ENCODE data around the gene MYO9A.

The MYO9A gene

DNA sequence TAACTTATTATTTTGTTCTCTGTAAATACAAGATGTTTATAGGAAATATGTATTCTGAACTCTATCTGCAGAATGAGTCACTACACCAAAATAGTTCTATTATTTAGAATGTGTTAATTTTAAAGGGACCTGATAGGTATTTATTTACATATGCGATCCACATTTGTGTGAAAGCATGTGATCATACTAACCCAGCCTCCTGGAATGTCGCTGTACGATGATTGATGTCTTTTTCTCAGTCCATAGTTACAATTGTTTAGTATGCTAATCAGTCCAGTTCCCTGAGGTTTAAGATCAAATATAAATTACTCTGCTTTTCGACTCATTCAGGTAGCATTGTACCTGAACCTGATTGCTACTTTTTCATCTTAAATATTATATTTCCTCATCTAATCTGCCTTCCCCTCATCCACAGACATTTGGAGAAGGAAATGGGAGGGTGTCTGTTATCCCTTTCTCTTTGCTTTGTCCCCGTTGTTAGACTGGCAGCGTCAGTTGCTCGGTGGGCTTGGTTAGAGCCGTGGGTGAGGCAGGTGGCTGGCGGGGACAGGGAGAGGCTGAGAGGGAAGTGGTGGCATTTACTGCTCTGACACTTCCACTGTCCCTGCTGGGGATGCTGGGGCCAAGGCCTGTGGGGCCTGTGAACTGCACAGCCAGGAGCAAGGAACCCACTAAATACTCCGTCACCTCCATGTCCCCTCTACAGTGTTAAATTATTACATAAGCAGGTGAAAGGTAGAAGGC, 335.4 kb downstream of the MYO9A start:
- ChIA-PET CTCF (interaction anchor here (2.7 kb wide), 1 partner anchor 11 kb away, joined by 15 read pairs; no protein-coding TSS in a partner anchor), POLR2A (no interaction called here)
- WGBS (ENCODE audit: insufficient coverage), result 80% methylated on average over 4 of the region's 10 CpGs
- DNase-seq, result no peak
- no peak overlapping the region for H3K27ac ChIP-seq (ENCODE audit: insufficient read depth in 1 of 2, low read depth in 1 of 2, low read length in 2 of 2, poor library complexity in 1 of 2, severe bottlenecking in 2 of 2)
- H3K4me1 ChIP-seq (ENCODE audit: control extremely low read depth in 1 of 4, control insufficient read depth in 4 of 4, insufficient read depth in 4 of 4, low read length in 3 of 4), result no peaks in the 10 kb centered on the region
- H3K4me3 ChIP-seq (ENCODE audit: control insufficient read depth in 1 of 7, extremely low read depth in 1 of 7, insufficient read depth in 4 of 7, low read depth in 2 of 7, low read length in 6 of 7), result no peak overlapping the region
- H3K27me3 ChIP-seq (replicated peaks in 2 of 5; ENCODE audit: control insufficient read depth in 4 of 5, insufficient read depth in 5 of 5, low read length in 4 of 5), result no peaks in the 10 kb centered on the region
- no peaks in the 10 kb centered on the region for H3K36me3 ChIP-seq (ENCODE audit: control insufficient read depth in 4 of 4, insufficient read depth in 4 of 4, low read length in 3 of 4)
- no peaks in the 10 kb centered on the region for H3K9me3 ChIP-seq (ENCODE audit: control extremely low read depth in 1 of 5, control insufficient read depth in 4 of 5, insufficient read depth in 2 of 5, low read depth in 1 of 5, low read length in 4 of 5)

DNA sequence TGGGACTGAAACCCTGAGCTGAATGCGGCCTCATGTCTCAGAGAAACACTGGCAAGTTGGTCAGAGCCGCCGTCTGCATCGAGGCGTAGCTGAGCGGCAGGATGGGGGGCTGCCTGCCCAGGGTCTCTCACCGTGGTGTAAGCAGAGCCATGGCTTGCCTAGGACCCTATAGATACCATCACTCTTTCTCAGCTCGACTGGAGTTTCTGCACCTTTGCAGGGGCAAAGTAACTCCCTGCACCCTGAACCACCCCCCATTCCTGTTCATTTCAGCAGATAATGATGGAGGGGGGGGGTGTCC, 336.0 kb downstream of the MYO9A start:
- WGBS (ENCODE audit: insufficient coverage), result 96% methylated on average over 7 of the region's 8 CpGs

DNA sequence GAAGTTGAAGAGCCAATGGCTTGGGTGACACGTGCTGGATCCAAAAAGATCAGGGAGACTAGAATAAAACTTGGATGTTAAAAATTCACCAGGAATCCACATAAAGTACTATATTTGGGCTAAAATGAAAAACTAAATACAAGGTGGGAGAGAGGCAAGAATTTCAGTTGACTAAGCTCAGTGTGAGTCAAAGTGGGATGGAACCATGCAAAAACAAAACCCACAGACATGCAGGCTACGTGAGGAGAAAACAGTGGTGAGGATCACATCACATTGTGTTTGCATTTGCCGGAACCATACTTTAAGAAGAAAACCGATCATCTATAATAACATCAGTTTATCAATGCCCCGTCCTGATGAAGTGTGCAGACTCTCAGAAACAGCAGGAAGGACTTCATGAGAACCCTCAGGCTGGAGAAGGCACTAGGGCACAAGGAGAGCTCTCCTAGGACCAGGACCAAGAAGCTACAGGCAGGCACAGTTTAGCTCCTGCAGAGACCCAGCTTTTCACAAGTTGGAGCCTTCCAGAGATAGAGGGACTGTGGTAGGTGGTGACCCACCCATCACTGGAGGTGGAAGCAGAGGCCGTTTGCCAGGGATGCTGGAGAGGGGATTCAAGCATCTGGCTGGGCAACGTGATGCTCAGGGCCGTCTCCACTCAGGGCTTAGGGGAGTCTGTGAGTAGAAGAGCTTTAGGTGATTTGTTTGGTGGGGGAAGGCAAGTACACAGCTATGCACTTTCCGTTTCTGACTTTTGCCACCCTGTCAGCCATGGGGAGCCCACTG, 336.6 kb downstream of the MYO9A start:
- ChIA-PET CTCF (interaction anchor here (0.7 to 2.7 kb wide), 7 partner anchors 10 to 396 kb away, joined by 3 to 15 read pairs (median 3); no protein-coding TSS in a partner anchor), POLR2A (no interaction called here)
- Histone ChIP-seq H3K27me3 (replicated peaks in 2 of 5; ENCODE audit: control insufficient read depth in 4 of 5, insufficient read depth in 5 of 5, low read length in 4 of 5) (no peaks in the 10 kb centered on the region), H3K36me3 (ENCODE audit: control insufficient read depth in 4 of 4, insufficient read depth in 4 of 4, low read length in 3 of 4) (no peaks in the 10 kb centered on the region), H3K27ac (ENCODE audit: insufficient read depth in 1 of 2, low read depth in 1 of 2, low read length in 2 of 2, poor library complexity in 1 of 2, severe bottlenecking in 2 of 2) (no peak overlapping the region), H3K4me1 (ENCODE audit: control extremely low read depth in 1 of 4, control insufficient read depth in 4 of 4, insufficient read depth in 4 of 4, low read length in 3 of 4) (no peaks in the 10 kb centered on the region), H3K9me3 (ENCODE audit: control extremely low read depth in 1 of 5, control insufficient read depth in 4 of 5, insufficient read depth in 2 of 5, low read depth in 1 of 5, low read length in 4 of 5) (no peaks in the 10 kb centered on the region), H3K4me3 (ENCODE audit: control insufficient read depth in 1 of 7, extremely low read depth in 1 of 7, insufficient read depth in 4 of 7, low read depth in 2 of 7, low read length in 6 of 7) (no peak overlapping the region)
- no peak for DNase-seq
- WGBS (ENCODE audit: insufficient coverage), result 100% methylated on average over 9 of the region's 9 CpGs

More for the DNA sequence above, 336.0 kb downstream of the MYO9A start:
- H3K36me3 ChIP-seq (ENCODE audit: control insufficient read depth in 4 of 4, insufficient read depth in 4 of 4, low read length in 3 of 4), result no peaks in the 10 kb centered on the region
- DNase-seq, result no peak
- no peak overlapping the region for H3K4me3 ChIP-seq (ENCODE audit: control insufficient read depth in 1 of 7, extremely low read depth in 1 of 7, insufficient read depth in 4 of 7, low read depth in 2 of 7, low read length in 6 of 7)
- ChIA-PET POLR2A (no interaction called here), CTCF (interaction anchor here (0.7 to 2.7 kb wide), 5 partner anchors 10 to 374 kb away, joined by 3 to 15 read pairs (median 3); no protein-coding TSS in a partner anchor)
- no peaks in the 10 kb centered on the region for H3K4me1 ChIP-seq (ENCODE audit: control extremely low read depth in 1 of 4, control insufficient read depth in 4 of 4, insufficient read depth in 4 of 4, low read length in 3 of 4)
- no peak overlapping the region for H3K27ac ChIP-seq (ENCODE audit: insufficient read depth in 1 of 2, low read depth in 1 of 2, low read length in 2 of 2, poor library complexity in 1 of 2, severe bottlenecking in 2 of 2)
- H3K27me3 ChIP-seq (replicated peaks in 2 of 5; ENCODE audit: control insufficient read depth in 4 of 5, insufficient read depth in 5 of 5, low read length in 4 of 5), result no peaks in the 10 kb centered on the region
- no peaks in the 10 kb centered on the region for H3K9me3 ChIP-seq (ENCODE audit: control extremely low read depth in 1 of 5, control insufficient read depth in 4 of 5, insufficient read depth in 2 of 5, low read depth in 1 of 5, low read length in 4 of 5)

DNA sequence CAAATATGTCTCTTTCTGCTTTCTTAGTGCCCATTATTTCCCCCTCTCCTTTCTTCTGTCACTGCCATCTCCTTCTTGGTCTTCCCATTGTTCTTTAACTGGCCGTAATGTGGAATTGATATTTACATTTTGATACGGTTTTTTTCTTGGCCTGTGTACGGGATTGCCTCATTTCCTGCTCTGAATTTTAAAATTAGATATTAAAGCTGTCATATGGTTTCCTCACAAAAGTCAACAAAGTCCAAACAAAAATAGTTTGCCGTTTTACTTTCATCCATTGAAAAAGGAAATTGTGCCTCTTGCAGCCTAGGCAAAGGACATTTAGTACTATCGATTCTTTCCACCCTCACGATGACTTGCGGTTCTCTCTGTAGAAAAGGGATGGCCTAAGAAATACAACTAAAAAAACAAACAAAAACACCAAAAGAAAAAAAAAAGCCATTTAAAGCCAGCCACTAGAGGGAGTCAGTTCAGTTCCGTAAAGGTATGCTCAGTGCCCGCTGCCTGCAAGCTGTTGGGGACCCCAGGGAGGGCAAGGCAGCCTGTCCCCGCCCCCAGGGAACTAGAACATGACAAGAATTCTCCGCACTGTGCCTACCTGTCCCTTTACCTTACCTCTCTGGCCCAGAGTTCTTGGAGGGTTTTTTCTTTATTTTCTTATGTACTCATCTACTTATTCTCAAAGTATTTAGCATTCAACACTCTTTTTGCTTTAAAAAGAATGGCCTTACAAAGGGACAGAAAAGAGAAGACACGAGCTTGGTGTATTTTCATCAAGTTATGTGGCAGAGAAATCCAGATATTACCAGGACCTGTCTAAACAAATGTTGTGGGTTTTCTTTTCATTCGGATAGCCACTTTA, 337.6 kb downstream of the MYO9A start:
- H3K9me3 ChIP-seq (ENCODE audit: control extremely low read depth in 1 of 5, control insufficient read depth in 4 of 5, insufficient read depth in 2 of 5, low read depth in 1 of 5, low read length in 4 of 5), result no peaks in the 10 kb centered on the region
- H3K27ac ChIP-seq (ENCODE audit: insufficient read depth in 1 of 2, low read depth in 1 of 2, low read length in 2 of 2, poor library complexity in 1 of 2, severe bottlenecking in 2 of 2), result no peak overlapping the region
- WGBS (ENCODE audit: insufficient coverage), result 5% methylated on average over 6 of the region's 13 CpGs
- peak; percentile 73 to 77 (median 75) for DNase-seq
- CTCF ChIA-PET, result interaction anchor here (0.8 to 2.7 kb wide), 6 partner anchors 8 to 395 kb away, joined by 3 to 15 read pairs (median 4); no protein-coding TSS in a partner anchor
- H3K27me3 ChIP-seq (replicated peaks in 2 of 5; ENCODE audit: control insufficient read depth in 4 of 5, insufficient read depth in 5 of 5, low read length in 4 of 5), result no peaks in the 10 kb centered on the region
- no peaks in the 10 kb centered on the region for H3K4me1 ChIP-seq (ENCODE audit: control extremely low read depth in 1 of 4, control insufficient read depth in 4 of 4, insufficient read depth in 4 of 4, low read length in 3 of 4)
- no peaks in the 10 kb centered on the region for H3K36me3 ChIP-seq (ENCODE audit: control insufficient read depth in 4 of 4, insufficient read depth in 4 of 4, low read length in 3 of 4)
- POLR2A ChIA-PET, result interaction anchor here (0.6 kb wide), 1 partner anchor 82 kb away, joined by 4 read pairs; no protein-coding TSS in a partner anchor
- H3K4me3 ChIP-seq (ENCODE audit: control insufficient read depth in 1 of 7, extremely low read depth in 1 of 7, insufficient read depth in 4 of 7, low read depth in 2 of 7, low read length in 6 of 7), result peak overlapping the region in 1 of 7 experiments; percentile 48

DNA sequence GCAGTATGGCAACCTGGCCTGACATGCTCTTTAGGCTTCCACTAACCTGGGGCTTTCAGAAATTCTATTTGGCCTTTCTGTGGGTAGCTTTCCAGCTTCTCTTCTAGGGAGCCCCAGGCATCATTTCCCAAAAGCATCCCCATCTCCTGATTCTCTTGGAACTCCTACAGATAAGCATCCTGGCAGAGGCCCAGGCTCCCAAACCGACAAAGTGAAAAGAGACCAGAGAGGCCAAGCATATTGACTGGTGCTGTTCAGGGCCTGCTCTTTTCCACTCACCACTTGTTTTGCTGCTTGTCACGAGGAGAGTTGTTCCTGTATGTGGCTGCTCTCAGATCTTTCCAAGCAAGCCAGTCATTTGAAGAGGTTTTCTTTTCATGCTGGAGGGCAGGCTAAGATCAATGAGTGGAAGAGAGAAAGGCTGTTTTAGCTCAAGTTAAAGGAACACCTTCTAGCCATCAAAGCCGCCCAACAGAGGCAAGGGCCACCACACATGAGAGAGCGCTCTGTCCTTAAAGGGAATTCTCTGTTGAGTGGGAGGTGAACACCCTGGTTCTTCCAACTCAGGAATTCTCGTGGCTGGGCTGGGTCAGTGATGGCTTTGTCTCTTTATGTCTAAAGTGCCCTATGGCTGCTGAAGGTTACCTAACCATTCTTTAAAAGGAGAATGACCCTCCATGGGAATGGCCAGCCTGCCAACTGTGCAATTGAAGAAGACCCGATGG, 338.7 kb downstream of the MYO9A start:
- no peaks in the 10 kb centered on the region for H3K27me3 ChIP-seq (replicated peaks in 2 of 5; ENCODE audit: control insufficient read depth in 4 of 5, insufficient read depth in 5 of 5, low read length in 4 of 5)
- no peaks in the 10 kb centered on the region for H3K36me3 ChIP-seq (ENCODE audit: control insufficient read depth in 4 of 4, insufficient read depth in 4 of 4, low read length in 3 of 4)
- H3K4me3 ChIP-seq (ENCODE audit: control insufficient read depth in 1 of 7, extremely low read depth in 1 of 7, insufficient read depth in 4 of 7, low read depth in 2 of 7, low read length in 6 of 7), result no peak overlapping the region
- ChIA-PET CTCF (interaction anchor here (0.9 to 2.1 kb wide), 5 partner anchors 8 to 35 kb away, joined by 3 to 4 read pairs (median 3); no protein-coding TSS in a partner anchor), POLR2A (no interaction called here)
- no peak for DNase-seq
- no peaks in the 10 kb centered on the region for H3K4me1 ChIP-seq (ENCODE audit: control extremely low read depth in 1 of 4, control insufficient read depth in 4 of 4, insufficient read depth in 4 of 4, low read length in 3 of 4)
- 100% methylated on average over 5 of the region's 6 CpGs for WGBS (ENCODE audit: insufficient coverage)
- H3K27ac ChIP-seq (ENCODE audit: insufficient read depth in 1 of 2, low read depth in 1 of 2, low read length in 2 of 2, poor library complexity in 1 of 2, severe bottlenecking in 2 of 2), result no peak overlapping the region
- H3K9me3 ChIP-seq (ENCODE audit: control extremely low read depth in 1 of 5, control insufficient read depth in 4 of 5, insufficient read depth in 2 of 5, low read depth in 1 of 5, low read length in 4 of 5), result no peaks in the 10 kb centered on the region

DNA sequence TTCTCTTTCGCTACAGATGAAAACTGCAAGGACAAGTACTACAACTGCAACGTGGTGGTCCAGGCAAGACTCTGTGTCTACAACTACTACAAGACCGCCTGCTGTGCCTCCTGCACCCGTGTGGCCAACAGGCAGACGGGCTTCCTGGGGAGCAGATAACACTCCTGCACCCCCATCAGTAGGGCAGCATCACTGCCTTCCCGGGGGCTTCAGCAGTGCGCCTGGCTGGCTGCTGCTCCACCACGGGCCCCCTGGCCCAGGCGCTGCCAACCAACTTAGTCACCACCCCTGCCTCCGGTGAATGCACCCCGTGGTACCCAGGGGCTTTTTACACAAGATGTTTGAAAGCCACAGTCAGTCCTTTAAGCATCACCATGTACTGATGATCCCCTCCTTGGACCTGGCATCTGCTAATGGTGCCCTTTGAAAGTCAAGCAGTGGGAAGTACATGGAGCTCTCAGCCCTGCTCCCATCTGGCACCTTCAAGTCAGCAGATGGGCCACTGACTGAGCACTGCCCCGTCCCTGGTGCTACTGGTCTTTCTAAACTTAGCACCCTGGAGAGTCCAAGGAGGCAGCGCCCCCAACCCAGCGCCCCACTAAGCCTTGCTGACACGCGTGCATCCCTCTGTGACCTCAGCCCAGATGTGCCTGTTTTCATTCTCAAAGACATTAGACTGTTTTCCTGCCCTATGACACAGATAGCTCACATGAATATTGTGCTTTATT, 340.6 kb downstream of the MYO9A start:
- Histone ChIP-seq H3K27me3 (replicated peaks in 2 of 5; ENCODE audit: control insufficient read depth in 4 of 5, insufficient read depth in 5 of 5, low read length in 4 of 5) (no peaks in the 10 kb centered on the region), H3K9me3 (ENCODE audit: control extremely low read depth in 1 of 5, control insufficient read depth in 4 of 5, insufficient read depth in 2 of 5, low read depth in 1 of 5, low read length in 4 of 5) (no peaks in the 10 kb centered on the region), H3K4me1 (ENCODE audit: control extremely low read depth in 1 of 4, control insufficient read depth in 4 of 4, insufficient read depth in 4 of 4, low read length in 3 of 4) (no peaks in the 10 kb centered on the region), H3K4me3 (ENCODE audit: control insufficient read depth in 1 of 7, extremely low read depth in 1 of 7, insufficient read depth in 4 of 7, low read depth in 2 of 7, low read length in 6 of 7) (no peak overlapping the region), H3K36me3 (ENCODE audit: control insufficient read depth in 4 of 4, insufficient read depth in 4 of 4, low read length in 3 of 4) (no peaks in the 10 kb centered on the region), H3K27ac (ENCODE audit: insufficient read depth in 1 of 2, low read depth in 1 of 2, low read length in 2 of 2, poor library complexity in 1 of 2, severe bottlenecking in 2 of 2) (no peak overlapping the region)
- ChIA-PET CTCF (no interaction called here), POLR2A (no interaction called here)
- 97% methylated on average over 16 of the region's 16 CpGs for WGBS (ENCODE audit: insufficient coverage)
- DNase-seq, result no peak
